K562 (cell line): ENCODE data around the gene C22orf39.

Source experiments
- CBFA2T3 ChIP-seq: fragments of 450-650 bp; IDR thresholded peaks from 2 replicates; pipeline ENCODE4 v1.6.1; 2017
- CHD1 ChIP-seq: fragments of 200-600 bp; sonication (generic); IDR thresholded peaks from one replicate; pipeline ENCODE4 v1.6.1; 2012; ENCODE audit warnings: mild to moderate bottlenecking, moderate library complexity, low read length, inconsistent platforms
- EZH2 ChIP-seq: IDR thresholded peaks from 2 replicates; pipeline ENCODE4 v1.6.1; 2012; ENCODE audit warnings: low read depth, mild to moderate bottlenecking, inconsistent platforms, low read length, borderline replicate concordance
- HNRNPK ChIP-seq: fragments of 200-400 bp; formaldehyde crosslinking; IDR thresholded peaks from one replicate; pipeline ENCODE4 v1.6.1; 2018; ENCODE audit warnings: mild to moderate bottlenecking, low read depth, low read length; ENCODE audit not compliant: poor library complexity, severe bottlenecking
- PHB2 ChIP-seq: fragments of 450-650 bp; IDR thresholded peaks from 2 replicates; pipeline ENCODE4 v1.6.1; 2017; ENCODE audit warnings: low read depth
- PHTF2 ChIP-seq: fragments of 250-450 bp; sonication (Bioruptor Pico); IDR thresholded peaks from 2 replicates; pipeline ENCODE4 v1.5.0; 2021; ENCODE audit warnings: mild to moderate bottlenecking
- ZNF589 ChIP-seq: fragments of 200-800 bp; sonication (Bioruptor generic); IDR thresholded peaks from 2 replicates; pipeline ENCODE4 v1.6.1; 2016; ENCODE audit warnings: low read depth, missing genetic modification characterization, missing compliant biosample characterization
- TF ChIP-seq, protein P1 (sequence below), 3 experiments: IDR thresholded peaks in 2 of 3; conservative IDR thresholded peaks in 1 of 3; 2 replicates each; pipeline ENCODE4 v1.5.1; 2011 to 2012; ENCODE audit warnings: low read length in 3 of 3, mild to moderate bottlenecking in 3 of 3, control low read depth in 2 of 3, improper control_type of control experiment in 1 of 3, inconsistent platforms in 1 of 3, low read depth in 1 of 3, mixed read lengths in 1 of 3, moderate library complexity in 1 of 3; ENCODE audit not compliant: insufficient read depth in 2 of 3
- TF ChIP-seq, protein P2 (sequence below), 2 experiments: fragments of 450-650 bp; formaldehyde crosslinking in 1 of 2; IDR thresholded peaks; 2 replicates each; pipeline versions ENCODE4 v1.4.0 to v1.6.1; 2014 to 2020; ENCODE audit warnings: mild to moderate bottlenecking in 2 of 2, borderline replicate concordance in 1 of 2, low read depth in 1 of 2
- TF ChIP-seq, protein P3 (sequence below): fragments of 450-650 bp; formaldehyde crosslinking; IDR thresholded peaks from 2 replicates; pipeline ENCODE4 v1.4.0; 2022; ENCODE audit warnings: missing genetic modification characterization

DNA sequence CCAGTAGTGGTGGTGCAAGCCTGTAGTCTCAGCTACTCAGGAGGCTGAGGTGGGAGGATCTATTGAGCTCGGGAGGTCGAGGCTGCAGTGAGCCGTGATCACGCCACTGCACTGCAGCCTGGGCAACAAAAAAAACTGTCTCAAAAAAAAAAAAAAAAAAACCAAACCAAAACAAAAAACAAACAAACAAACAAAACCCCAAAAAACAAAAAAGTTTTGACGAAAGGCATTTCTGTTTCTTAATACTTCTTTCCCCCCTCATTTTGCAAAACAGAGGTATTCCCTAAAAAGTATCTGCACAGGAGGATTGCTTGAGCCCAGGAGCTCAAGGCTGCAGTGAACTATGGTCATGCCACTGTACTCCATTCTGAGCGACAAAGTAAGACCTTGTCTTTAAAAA is 27.2 kb downstream of the C22orf39 start:
- TF ChIP-seq, protein P1, sequence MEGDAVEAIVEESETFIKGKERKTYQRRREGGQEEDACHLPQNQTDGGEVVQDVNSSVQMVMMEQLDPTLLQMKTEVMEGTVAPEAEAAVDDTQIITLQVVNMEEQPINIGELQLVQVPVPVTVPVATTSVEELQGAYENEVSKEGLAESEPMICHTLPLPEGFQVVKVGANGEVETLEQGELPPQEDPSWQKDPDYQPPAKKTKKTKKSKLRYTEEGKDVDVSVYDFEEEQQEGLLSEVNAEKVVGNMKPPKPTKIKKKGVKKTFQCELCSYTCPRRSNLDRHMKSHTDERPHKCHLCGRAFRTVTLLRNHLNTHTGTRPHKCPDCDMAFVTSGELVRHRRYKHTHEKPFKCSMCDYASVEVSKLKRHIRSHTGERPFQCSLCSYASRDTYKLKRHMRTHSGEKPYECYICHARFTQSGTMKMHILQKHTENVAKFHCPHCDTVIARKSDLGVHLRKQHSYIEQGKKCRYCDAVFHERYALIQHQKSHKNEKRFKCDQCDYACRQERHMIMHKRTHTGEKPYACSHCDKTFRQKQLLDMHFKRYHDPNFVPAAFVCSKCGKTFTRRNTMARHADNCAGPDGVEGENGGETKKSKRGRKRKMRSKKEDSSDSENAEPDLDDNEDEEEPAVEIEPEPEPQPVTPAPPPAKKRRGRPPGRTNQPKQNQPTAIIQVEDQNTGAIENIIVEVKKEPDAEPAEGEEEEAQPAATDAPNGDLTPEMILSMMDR (IDR thresholded peaks at IDR 0.05 in 2 of 3, conservative IDR thresholded peaks at IDR 0.05 in 1 of 3; ENCODE audit: insufficient read depth in 2 of 3, low read depth in 1 of 3, low read length in 3 of 3): no peak
- TF ChIP-seq, protein P2, sequence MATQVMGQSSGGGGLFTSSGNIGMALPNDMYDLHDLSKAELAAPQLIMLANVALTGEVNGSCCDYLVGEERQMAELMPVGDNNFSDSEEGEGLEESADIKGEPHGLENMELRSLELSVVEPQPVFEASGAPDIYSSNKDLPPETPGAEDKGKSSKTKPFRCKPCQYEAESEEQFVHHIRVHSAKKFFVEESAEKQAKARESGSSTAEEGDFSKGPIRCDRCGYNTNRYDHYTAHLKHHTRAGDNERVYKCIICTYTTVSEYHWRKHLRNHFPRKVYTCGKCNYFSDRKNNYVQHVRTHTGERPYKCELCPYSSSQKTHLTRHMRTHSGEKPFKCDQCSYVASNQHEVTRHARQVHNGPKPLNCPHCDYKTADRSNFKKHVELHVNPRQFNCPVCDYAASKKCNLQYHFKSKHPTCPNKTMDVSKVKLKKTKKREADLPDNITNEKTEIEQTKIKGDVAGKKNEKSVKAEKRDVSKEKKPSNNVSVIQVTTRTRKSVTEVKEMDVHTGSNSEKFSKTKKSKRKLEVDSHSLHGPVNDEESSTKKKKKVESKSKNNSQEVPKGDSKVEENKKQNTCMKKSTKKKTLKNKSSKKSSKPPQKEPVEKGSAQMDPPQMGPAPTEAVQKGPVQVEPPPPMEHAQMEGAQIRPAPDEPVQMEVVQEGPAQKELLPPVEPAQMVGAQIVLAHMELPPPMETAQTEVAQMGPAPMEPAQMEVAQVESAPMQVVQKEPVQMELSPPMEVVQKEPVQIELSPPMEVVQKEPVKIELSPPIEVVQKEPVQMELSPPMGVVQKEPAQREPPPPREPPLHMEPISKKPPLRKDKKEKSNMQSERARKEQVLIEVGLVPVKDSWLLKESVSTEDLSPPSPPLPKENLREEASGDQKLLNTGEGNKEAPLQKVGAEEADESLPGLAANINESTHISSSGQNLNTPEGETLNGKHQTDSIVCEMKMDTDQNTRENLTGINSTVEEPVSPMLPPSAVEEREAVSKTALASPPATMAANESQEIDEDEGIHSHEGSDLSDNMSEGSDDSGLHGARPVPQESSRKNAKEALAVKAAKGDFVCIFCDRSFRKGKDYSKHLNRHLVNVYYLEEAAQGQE (IDR thresholded peaks at IDR 0.05; ENCODE audit: borderline replicate concordance): no peak
- TF ChIP-seq, protein P2 (CRISPR knock-in tag; IDR thresholded peaks at IDR 0.05; ENCODE audit: low read depth): no peak
- TF ChIP-seq PHB2 (no peak), CHD1 (no peak), CBFA2T3 (no peak), EZH2 (no peak), PHTF2 (no peak), HNRNPK (no peak), ZNF589 (CRISPR knock-in tag) (no peak)
- TF ChIP-seq, protein P3, sequence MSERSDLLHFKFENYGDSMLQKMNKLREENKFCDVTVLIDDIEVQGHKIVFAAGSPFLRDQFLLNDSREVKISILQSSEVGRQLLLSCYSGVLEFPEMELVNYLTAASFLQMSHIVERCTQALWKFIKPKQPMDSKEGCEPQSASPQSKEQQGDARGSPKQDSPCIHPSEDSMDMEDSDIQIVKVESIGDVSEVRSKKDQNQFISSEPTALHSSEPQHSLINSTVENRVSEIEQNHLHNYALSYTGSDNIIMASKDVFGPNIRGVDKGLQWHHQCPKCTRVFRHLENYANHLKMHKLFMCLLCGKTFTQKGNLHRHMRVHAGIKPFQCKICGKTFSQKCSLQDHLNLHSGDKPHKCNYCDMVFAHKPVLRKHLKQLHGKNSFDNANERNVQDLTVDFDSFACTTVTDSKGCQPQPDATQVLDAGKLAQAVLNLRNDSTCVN: no peak
